SIG-M5 treated with dmso at 0.1 percent for 504 hours (cell line): Measurements from ENCODE around the gene KCNN1.

Experiments used
- DNase-seq: peaks from one replicate; lab custom pipeline; 2025; ENCODE audit not compliant: unreplicated experiment; lab: John Stamatoyannopoulos, UW

The KCNN1 gene

DNA sequence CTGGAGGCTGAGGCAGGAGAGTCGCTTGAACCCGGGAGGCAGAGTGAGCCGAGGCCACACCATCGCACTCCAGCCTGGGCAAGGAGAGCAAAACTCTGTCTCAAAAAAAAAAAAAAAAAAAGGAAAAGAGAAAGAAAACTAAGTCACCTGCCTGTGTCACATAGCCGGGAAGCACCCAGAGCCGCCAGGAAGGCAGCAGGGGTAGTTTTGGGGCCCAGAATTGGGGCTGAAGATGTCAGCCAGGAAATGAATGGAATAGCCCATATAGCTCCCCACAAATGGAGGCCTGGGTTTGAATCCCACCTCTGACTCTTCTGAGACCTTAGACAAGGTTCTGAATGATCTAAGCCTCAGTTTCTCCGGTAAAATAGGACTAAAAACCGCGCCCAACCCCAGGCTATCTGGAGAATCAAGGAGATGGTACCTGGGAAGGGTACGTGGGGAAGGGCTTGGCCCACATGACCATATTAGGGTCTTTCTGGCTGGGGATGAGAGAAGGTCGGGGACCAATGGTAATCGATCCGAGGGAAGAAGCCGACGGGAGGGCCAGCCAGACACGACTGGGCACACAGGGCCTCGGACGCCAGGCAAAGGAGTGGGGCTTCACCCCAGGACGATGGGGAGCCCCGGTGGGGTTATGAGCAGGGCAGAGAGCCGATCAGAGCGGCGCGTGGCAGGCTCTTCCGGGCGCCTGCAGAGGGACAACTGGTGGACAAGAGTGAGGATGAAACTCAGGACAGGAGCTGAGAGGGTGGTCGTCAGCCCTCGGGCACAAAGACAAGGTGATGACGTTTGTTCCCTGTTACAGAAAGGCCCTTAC is 19.7 kb upstream of the KCNN1 start:
- no peak for DNase-seq

DNA sequence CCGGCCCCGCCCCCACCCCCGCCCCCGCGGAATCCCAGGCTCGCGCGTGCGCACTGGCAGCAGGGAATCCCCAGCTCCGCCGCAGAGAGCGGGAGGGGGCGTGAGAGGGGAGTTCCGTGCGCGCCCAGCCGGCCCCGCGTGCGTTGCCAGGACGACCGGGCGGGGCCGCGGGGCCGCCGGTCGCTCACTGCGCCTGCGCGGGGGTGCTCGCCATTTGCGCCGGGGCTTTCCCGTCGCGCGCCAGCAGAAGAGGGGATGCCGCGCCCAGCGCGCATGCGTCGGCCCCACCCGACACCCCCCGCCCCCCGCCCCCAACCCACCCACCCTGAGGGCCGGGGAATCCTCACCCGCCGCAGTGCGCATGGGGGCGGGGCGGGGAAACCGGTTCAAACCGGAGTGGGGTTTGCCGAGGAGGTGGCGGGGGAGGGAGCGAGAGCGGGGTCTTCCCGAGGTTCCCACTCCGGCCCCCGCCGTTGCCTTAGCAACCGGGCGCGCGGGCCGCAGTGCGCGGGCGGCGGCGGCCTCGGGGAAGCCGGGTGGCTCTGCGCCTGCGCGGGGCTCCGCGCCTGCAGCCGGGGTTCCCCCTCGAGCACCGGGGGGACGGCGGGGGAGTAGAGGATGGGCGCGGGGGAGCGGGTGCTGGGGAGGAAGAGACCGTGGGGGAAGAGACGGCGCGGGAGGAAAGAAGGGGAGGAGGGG is 18.9 kb upstream of the KCNN1 start:
- peak; percentile 86 for DNase-seq

DNA sequence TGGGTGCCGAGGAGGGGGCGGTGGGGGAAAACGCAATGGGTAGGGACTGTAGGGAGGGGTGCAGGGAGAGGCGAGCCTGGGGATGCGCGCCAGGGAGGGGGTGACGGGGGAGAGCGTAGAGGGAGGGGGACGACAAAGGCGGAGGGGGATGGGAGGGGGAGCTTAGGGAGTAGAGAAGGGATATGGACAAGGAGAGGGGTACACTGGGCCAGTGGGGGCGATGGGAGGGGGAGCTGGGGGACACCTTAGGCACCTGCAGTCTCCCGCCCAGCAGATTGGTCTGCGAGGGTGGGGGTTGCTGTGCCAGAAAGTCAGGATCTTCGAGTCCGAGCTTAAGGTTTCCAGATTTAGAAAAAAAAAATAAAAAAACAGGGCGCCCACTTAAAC is 18.4 kb upstream of the KCNN1 start:
- DNase-seq = no peak

DNA sequence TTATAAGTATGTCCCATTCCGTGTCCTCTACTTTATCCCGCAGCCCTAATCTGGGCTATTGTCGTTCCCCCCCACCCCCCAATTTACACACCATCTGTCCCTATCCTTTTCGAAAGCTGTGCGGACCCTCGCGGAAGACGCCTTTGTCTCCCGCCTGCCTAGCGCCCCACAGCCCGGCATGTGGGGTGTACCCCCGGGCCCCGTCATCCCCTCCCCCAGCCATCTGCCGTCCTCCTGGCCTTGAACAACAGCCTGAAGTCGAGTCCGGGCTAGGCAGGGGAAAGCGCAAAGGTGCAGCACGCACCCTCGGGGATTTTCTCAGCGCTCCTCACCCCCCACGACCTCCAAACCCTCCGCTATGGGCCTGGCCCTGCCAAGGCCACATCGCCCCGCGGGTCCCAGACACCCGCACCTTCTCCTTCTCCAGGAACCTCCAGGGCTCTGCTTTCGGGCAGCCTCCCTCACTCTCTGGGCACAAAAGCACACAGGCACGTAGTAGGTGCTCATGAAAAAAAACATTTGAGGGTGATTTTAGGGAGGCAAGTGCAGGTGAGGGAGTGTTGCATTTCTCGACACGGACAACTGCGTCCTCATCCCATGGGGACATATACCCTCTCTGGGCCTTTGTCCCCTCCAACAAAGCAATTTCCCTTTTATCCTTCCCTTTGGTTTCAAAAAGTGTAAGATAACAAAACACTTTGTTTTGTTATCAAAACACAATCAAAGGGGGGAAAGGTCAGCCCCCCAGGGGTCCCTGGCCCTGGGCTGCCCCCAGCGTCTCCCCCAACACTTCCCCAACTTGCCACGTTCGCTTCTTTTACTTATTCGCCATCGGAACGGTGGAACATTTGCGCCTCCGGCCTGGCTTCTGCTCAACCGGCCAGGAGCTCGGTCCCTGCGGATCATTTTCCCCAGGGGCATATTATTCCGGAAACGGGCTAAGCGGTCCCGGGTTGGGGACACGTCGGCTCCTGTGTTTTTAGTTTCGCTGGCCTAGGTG is 17.7 kb upstream of the KCNN1 start:
- no peak for DNase-seq

DNA sequence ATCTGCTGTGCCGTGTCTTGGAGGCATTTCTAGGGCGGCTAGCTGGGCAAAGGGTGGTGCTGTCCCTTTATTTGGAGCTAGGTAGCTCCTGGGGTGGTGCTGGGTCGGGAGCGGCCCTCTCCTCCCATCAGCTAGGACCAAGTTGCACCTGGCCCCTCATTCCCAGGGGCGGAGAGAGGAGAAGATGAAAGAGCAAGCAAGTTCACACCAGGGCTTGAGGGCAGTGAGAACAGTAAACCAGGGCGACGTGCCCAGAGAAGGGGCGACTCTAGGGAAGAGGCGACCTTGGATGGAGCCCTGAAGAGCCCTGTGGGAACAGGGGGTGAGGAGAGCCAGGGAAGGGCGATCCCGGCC is 17.0 kb upstream of the KCNN1 start:
- no peak for DNase-seq

DNA sequence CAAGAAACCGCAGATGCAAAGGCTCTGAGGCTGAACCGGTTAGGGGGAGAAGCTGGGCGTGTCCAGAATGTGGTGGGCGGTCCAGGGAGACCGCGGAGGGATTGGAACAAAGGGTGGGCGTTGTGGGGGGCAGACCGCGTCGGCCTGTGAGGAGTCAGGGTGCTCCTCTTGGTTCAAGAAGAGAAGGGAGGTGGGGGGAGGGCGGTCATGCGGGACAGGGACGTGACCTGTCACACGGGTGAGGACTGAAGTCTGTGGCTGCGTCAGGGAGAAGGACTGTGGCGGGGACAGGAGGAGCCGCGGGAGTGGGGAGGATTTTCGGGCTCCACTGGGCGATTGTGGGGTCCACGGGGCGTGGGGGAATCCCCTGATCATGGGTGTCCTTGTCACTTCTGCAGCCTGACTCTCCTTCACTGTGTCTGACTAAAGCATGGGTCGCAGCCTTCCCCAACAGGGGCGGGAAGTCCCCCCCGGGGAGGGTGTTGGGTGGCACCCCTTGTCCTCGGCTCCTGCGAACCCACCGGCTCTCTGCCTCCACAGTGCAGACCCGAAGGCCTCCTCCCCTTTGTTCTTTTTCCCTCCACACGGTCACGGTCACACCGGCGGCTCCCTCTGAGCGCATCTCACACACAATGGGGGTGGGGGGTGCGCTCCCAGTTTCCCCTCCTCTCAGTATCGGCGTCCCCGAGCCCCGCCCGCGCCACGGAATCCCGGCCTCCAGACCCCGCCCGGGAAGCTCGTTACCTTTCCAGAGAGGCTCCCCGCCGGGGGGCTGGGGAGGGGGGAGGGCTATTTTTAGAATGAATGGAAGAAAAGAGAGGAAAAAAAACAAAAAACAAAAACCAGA is 16.4 kb upstream of the KCNN1 start:
- DNase-seq = no peak

DNA sequence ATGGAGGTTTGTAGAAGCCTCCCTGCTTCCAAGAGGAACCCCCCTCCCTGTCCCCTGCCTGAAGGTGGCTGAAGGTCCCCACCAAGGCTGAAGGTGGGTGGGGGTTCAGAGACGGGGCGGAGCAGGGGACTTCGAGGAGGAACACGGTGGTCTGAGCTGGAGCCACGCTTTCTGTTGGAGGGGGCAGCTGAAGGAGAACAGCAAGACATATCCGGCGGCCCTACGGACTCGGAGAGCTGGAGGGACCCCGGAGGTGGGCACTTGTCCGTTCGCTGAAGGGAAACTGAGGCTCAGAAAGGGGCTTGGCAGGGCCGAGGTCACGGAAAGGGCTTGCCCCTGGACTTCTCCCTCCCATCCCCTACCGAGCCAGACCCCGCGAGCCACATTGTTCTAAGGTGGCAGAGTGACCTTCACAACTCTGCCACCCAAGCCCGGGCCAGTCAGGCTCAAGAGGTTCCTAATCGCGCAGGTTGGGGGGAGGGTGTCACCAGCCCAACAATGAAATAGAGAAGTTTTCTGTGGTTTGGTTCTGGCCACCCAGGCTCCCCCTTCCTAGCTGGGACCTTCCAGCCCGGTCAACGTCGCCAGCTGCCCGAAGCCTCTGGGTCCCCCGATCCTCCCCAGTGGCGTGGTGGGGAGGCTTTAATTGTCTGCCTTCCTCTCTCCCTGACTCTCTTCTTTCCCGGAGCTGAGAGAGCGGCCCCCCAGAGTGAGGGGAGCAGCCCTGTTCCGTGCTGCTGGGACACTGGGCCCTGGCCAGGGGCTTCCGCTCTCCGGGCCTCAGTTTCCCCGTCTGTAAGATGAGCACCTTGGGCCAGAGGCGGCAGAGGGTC is 15.5 kb upstream of the KCNN1 start:
- DNase-seq = no peak

DNA sequence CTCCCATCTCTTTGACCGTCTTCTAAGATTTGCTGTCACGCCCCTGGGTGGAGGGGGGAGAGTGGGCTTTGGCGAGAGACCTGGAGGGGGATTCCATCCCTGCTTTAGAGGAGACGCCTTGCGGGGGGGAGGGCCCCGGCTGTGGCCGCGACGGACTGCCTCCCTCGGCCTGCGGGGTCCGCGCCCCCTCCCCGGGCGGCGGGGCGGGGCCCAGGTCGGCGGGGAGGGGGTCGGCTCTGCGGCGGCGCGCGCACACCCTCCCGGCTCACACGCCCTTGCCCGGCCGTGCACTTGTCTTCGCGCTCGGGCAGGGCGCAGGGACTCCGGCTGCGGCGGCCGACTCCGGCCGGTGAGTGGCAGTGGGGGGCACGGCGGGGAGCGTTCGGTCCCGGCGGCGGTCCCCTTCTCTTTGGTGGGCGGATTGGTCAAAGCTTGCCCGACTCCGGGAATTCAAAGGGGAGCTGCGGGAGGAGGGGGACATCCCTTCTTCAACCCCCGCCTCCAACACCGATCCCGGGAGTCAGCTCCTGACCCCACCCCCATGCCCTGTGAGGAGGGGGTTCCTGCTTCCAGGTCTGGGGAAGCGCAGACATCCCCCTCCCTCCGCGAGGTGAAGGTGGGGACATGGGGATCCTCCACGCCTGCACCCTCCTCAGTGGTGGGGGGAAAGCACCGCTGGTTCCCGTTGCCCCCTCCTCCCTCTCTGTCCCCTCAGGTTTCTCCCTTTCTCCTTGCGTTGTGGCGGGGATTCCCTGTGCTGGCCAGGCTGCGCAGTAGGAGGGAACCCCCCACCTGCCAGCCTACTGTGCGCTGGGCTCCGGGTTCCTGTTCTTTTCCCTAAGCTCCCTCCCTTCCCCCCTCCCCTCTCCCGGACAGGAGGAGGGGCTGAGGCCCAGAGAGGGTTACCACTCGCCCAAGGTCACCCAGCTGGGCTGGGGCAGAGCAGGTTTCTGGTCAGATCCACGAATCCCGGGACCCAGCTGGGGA is 14.6 kb upstream of the KCNN1 start:
- no peak for DNase-seq

DNA sequence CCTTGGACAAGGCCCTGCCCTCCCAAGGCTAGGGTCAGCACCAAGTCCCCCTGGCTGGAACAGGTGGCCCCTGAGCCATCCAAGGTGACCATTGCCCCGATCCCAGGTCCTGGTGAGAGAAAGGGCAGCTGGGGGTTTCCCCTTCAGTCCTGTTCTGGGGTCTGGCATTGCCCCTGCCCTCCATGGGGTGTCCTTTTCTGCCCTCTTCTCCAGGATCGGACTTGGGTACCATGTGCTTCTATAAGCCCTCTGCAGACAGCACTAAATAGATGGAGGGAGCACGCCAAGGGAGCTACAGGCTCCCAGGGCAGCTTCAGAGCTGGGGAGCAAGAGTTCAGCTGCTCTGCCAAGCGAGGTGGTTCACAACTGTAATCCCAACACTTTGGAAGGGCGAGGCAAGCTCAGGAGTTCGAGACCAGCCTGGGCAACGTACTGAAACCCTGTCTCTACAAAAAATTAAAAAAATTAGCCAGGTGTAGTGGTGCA is 13.5 kb upstream of the KCNN1 start:
- DNase-seq = no peak

DNA sequence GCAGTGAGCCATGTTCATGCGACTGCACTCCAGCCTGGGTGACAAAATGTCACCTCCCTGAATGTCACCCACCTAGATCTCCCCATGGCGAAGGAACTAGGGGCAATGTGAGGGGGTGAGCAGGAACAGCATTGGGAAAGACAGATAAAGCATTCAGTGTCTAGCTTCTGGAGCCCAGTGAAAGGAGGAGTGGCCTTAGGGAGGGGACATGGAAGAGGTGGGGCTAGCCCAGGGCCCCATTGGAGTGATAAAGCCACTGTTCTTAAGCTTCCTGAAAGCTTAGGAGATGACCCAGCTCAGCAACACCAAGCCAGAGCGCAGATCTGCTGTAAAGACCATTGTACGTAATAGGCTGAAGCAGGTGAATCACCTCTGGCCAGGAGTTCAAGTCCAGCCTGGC is 13.0 kb upstream of the KCNN1 start:
- peak; percentile 12 for DNase-seq

DNA sequence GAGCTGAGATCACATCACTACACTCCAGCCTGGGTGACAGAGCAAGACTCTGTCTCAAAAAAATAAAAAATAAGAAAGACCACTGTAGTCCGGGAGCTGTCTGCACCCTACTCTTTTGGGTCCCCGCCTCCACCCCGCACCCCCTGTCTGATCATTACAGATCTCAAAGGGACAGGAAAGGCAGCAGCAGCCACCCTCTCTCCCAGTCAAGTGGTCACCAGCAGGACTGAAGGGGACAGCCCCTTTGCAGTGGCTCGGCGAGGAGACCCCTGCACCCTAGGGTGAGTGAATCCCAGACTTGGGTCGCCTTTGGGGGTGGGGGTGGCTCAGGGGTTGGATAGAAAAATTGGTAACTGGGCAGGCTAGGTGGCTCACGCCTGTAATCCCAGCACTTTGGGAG is 12.5 kb upstream of the KCNN1 start:
- DNase-seq = no peak

DNA sequence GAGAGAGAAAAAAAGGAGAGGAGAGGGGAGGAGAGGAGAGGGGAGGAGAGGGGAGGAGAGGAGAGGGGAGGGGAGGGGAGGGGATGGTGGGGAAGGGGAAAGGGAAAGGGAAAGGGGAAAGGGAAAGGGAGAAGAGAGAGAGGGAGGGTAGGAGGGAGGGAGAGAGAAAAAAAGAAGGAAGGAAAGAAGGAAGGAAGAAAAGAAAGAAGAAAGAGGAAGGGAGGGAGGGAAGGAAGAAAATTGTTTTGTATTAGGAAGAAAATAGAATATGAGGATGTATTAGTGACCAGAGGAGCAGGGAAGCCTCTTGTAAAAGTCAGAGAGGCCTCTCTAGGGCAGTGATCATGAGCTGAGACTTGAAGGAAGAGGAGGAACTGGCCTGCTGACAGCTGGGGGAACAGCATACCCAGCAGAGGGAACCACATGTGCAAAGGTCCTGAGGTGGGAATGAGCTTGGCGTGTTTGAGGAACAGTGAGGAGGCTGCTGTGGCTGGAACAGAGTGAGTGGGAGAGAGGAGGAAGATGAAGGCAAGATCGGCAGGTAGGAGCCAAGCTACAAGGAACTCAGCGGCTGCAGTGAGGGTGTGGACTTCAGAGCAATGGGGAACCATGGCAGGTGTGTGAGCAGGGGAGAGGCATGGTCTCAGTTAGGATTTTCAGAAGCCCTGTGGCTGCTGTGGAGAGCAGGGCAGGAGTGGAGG is 9.6 kb upstream of the KCNN1 start:
- DNase-seq = no peak

DNA sequence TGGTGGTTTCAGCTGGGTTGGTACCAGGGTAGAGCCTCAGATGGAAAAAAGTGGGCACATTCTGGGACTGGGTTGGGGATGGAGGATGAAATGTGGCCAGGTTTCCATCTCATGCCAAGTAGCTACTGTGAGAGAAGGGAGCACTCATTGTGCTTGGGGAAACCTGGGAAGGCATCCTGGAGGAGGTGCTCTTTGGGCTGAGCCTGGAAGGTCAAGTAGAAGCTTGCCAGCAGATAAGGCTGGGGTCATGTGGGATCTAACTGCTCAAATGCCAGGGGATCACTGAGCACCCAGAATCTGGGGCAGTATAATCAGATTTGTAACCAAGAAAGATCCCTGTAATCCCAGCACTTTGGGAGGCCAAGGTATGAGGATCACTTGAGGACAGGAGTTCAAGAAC is 9.0 kb upstream of the KCNN1 start:
- no peak for DNase-seq

DNA sequence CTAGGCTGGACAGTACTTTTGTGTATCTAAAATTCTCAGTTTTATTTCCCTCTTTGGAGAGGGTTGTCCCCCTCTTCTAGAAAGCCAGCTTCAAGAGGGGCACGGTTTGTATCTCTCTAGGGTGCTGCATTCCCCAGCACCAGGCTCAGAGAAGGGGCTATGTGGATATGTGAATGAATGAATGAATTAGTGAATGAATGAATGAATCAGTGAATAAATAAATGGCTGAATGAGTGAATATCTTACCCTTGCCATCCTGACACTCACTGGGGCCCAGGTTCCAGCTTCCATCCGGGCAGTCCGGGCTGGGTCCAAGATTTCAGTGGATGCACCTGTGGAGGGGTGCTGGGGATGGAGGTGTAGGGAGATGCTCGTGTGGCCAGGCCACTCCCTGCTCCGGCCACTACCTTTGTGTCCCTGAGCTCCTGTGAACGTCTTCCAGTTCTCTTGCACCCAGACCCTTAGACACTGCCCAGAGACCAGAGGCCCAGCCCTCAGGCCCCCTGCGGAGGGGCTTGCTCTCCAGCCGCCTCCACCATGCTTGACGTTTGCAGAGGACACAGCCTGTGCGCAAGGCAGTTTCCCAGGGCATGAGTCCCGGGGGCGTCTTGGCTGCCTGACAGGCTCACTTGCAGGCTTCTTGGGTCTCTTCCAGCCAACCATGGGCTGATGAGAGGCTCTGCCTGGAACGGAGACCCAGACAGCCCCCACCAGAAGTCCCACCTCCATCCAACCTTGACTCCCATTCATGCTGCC is 2.8 kb upstream of the KCNN1 start:
- no peak for DNase-seq

DNA sequence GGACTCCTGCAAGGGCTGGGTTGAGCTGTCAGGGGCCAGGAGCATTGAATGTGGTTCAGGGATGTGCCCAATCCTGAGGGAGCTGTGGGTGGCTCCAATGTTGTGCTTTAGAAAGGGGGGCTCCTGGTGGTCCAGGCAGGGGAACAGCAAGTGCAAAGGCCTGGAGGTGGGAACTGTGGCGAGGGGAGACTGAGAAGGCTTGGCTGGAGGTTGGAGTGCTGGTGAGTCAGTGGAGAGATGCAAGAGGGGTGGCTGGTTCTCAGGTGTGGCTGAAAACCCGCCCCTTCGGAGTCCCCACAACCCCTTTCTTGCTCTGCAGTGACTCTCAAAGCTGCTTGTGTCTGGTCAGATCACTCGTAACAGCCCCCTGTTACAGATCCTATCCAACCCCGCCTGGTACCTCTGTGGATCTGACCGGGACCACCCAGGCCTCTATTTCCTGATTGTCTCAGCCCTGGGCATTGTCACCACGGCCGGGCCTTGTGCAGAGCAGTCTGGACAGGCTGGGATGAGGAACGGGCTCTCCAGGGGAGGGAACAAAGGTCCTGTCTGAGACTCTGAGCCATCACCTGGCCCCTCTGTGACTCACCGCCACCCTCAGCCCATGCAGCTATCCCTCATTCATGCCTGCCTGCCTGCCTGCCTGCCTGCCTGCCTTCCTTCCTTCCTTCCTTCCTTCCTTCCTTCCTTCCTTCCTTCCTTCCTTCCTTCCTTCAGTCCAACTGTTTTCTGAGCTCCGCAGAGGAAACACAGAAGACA is 1.4 kb upstream of the KCNN1 start:
- DNase-seq = no peak

DNA sequence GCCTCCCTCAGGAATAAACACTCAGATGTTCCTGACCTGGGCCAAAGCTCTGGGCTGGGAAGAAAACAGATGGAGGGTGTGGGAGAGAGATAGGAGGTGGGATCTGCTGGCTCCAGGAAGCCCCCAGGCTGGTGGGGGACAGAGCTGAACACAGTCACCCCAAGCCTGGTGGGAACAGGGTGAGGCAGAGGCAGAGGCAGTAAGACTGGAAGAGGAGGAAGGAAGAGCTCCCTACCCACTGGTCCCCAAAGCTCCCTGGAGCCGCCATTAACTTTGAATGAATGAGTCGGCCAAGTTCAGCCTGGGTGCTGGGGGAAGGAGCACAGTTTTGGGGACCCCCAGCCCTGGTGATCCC is 801 bp upstream of the KCNN1 start:
- DNase-seq = no peak
